DMS79 treated with DMSO at 0.1 percent for 48 hours (cell line): ENCODE measurements around the gene ETF1.
"Not testable (repeated sequence)": the region's sequence is repeated elsewhere in the genome, so short reads cannot be mapped to it uniquely, and the experiment has no call there.

Source experiments
- DNase-seq: peaks from one replicate; lab custom pipeline; 2025; lab: John Stamatoyannopoulos, UW

ETF1 gene

DNA sequence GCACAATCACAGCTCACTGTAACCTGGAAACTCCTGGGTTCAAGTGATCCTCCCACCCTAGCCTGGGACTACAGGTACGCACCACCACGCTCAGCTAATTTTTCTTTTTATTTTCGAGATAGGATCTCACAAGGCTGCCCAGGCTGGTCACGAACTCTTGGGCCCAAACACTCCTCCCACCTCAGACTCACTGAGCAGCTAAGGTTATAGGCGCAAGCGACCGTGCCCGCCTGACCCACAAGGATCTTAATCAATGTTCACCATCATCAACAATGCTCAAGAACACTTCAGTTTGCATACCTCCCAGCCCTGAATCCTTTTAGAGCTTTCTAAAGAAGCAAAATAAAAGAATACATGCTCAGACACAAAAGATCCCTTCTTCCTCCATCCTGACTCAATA lies 13.2 kb downstream of the ETF1 start:
- DNase-seq, result no peak

DNA sequence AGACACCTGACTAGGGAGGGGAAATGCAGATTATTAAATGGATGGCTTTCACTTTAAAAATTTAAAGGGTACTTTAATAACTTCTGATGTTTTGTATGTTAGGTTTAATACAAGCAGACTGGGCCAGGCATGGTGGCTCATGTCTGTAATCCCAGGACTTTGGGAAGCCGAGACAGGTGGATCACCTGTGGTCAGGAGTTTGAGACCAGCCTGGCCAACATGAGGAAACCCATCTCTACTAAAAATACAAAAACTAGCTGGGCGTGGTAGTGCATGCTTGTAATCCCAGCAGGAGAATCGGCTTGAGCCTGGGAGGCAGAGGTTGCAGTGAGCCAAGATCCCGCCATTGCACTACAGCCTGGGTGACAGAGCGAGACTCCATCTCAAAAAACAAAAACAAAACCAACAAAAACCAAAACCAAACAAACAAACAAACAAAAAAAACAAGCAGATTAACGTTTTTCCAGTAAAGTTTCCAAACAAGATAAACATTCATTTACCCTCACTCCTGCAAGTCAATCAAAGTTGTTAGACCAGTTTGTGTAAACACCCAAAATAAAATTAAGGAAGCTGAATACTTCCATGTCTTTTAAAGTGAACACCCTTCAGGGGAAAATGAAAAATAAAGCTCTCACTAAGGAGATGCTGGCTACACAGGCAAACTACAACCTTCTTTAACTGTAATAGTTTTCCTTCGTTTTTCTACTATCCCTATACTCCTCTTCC lies 14.1 kb downstream of the ETF1 start:
- DNase-seq, result no peak

DNA sequence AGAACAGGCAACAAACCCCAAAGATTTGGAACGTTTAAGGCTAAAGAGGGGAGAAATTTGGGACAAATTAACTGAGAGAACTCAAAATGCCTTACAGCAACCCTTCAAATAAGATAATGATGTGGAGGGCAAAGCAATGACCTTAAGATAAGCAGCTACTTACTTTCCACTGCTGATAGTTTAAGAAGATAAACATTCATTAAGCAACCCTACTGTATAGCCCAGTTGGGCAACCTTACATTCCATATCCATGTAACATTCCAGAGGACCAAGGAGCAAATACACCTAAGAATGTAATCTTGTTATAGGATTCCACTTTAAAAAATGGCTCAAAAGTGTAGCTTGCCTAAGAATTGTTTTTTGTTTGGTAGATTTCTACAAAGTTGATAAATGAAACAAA lies 14.8 kb downstream of the ETF1 start:
- DNase-seq, result no peak

DNA sequence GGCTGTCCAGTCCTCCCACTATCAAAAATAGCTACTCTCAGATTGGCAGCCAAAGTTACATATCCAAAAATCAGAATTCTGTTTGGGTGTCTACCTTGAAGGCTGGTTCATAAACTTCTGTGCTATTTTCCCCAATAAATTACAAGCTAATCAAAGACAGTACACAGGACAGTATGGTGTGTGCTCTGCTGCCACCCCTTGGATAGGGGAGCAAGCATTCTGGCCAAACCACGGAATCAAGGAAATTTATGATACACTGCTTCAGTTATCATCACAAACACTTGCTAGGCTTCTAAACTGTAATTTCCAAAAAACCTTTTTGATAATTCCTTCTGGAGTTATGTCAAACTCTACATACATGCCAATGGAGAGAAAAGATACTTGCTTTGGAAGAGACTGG lies 15.9 kb downstream of the ETF1 start:
- no peak for DNase-seq

DNA sequence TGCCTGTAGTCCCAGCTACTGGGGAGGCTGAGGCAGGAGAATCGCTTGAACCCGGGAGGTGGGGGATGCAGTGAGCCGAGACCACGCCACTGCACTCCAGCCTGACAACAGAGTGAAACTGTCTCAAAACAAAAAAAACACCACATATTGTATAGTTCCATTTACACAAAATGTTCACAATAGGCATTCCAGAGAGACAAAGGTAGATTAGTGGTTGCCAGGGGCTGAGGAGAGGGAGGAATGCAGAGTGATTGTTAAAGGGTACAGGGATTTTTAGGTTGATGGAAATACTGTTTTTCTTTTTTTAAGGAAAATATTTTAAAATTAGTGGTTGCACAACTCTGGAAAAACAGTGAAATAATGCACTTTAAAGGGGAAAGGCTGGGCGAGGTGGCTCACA lies 19.6 kb downstream of the ETF1 start:
- no peak for DNase-seq

DNA sequence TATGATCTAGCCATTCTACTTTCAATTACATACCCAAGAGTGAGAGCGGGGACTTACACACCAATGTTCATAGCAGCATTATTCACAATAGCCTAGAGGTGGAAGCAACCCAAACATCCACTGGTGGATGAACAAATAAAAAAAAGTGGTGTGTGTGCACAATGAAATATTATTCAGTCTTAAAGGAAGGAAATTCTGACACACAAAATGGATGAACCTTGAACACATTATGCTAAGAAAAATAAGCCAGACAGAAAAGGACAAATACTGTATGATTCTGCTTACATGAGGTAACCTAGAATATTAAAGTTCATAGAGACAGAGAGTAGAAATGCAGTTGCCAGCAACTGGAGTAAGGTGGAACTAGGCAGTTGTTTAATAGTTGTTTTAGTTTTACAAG lies 22.1 kb downstream of the ETF1 start:
- no peak for DNase-seq

DNA sequence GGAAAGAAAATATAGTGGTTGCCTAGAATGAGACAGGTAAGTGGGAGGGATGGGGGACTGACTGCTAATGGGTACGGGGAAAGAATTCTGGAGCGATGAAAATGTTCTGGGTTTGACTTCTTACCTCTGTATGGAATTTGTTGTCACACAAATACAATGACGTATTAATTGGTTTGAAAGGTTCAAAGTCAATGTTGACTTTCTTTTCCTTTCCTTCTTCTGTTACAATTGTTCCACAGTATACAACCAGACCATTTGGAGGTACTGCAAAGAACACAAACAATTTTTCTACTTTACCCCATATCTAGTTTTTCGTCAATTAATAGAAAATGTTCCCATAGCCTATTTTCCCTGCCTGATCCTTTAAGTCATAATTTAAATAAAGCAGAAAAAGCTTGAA lies 25.6 kb downstream of the ETF1 start:
- DNase-seq, result no peak

DNA sequence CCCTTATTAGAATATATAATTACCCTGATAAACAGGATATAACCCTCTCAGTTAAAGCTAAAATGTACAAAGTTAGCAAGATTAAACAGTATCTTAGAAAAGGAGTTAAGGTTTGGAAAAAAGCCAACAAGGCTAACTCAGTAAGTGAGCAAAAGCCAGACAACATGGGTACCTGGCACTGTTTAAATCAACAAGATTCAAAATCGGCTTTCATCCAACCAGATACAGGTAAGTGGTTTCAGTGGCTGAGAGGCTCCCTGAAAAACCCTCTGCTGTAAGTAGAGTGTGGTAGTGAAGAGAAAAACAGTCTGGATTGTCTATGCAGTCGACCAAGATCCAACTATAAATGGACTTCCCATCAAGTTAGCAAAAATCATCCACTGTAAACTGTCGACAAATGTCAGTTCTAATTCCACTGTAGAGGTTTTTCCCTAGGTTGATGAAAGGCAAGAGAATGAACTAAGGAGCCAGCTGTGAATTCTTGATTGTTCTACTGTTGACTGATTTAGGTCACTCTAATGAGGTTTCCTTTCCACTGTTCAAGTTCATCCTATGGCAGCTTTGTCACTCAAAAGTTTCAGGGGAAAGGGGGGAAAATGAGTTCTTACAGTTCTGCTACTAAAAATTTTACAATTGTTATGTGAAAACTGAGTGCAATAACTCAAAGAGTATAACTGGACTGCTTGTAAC lies 27.3 kb downstream of the ETF1 start:
- DNase-seq, result peak; percentile 57

DNA sequence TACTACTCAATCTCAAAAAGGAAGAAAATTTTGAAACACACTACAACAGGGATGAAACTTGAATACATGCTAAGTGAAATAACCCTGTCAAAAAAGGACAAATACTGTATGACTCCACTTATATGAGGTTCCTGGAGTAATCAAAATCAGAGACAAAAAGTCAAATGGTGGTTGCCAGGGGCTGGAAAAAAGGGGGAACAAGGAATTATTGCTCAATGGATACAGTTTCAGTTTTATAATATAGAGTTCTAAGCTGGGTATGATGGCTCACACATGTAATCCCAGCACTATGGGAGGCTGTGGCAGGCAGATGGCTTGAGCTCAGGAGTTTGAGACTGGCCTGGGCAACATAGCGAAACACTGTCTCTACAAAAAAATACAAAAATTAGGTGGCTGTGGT lies 29.0 kb downstream of the ETF1 start:
- DNase-seq, result no peak

DNA sequence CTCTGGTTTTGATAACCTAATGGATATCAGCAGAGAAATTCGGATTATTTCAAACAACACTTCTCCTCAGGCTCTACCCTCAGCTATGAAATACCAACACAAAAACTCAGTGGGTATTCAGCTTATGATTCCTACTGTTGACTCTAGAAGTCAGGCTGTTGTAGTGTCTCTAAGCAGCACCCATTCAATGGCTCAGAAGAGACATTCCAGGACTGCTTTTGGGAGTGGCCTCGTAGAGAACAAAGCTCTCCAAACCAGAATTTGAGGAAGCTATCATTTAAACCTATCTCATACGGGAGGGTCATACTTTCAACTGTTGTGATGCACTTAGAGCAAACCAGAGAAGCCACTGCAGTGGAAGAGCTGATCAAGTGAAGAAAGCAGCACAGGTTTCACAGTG lies 34.1 kb downstream of the ETF1 start:
- no peak for DNase-seq

DNA sequence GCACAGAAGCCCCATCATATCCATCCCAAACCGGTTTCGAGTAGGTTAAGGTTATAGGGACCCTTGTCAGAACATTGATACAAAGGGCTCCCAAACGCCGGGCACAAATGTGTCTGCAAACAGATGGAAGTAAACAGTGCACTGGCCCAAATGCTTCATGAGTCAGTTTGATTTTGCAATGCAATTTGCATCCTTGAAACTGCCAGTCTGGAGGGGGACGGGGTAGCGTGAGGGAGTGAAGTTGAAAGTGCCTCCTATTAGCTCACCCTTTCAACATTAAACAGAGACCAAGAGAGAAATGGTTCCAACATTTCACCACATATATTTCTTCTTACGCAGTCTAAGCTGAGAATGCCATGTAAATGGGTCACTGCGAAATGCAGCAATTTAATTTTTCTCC lies 35.6 kb downstream of the ETF1 start:
- DNase-seq, result not testable (repeated sequence)

DNA sequence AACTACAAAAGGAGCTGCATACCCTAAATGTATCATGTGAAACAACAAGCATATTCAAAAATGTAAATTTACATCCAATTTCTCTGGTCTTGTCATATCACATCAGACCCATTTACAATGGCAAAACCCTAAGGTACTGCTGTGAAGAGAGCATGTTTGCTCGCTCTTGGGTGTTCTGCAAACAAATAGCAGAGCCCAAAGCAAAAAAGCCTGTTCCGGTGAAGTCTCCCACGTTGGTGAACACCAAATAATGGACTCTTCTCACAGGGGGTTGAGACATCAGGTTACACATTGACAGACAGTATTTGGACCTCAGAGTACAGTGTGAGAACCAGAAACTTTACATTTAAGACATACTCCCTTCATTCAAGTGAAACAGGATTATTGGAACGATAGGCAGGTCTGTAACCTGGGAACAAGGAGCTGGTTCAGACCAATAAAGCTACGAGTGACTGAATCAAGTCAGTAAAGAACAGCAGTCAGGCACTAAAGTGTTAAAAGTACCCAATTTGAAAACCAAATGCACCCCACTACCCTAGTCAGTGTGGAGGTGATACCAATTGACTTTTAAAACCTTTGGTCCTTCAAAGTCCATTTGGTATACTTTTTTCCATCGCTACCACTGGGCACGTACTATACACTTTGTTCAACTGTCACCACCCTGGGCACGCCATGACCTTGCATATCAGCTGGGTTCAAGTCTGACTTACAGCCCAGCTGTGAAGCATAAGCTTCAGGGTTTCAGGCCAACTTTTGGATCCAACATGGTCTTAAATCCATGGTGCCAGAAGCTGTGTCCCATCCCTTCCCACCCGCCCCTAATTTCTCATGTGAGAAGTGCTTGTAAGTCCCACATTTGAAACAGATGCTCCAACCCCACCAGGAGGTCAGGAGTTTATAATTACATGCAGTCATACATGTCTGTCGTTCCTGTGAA lies 36.4 kb downstream of the ETF1 start:
- DNase-seq, result no peak

DNA sequence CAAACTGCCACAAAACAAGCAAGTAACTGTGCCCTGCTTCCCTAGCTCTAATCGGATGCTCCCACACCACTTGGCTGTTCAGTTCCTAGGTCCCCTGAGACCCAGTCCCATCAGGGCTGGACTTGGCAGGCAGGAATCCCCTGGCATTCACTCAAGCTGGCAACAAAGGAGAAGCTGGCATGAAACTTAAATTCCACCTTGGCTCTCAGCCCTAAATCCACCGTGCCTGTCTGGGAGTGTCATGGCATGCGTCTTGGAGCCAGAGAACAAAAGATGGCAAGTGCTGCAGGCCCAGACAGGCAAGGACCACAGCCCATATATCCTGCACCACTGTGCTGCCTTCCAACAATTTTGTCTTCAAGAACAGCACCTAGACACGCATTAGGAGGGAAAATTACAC lies 38.2 kb downstream of the ETF1 start:
- DNase-seq, result peak; percentile 86

DNA sequence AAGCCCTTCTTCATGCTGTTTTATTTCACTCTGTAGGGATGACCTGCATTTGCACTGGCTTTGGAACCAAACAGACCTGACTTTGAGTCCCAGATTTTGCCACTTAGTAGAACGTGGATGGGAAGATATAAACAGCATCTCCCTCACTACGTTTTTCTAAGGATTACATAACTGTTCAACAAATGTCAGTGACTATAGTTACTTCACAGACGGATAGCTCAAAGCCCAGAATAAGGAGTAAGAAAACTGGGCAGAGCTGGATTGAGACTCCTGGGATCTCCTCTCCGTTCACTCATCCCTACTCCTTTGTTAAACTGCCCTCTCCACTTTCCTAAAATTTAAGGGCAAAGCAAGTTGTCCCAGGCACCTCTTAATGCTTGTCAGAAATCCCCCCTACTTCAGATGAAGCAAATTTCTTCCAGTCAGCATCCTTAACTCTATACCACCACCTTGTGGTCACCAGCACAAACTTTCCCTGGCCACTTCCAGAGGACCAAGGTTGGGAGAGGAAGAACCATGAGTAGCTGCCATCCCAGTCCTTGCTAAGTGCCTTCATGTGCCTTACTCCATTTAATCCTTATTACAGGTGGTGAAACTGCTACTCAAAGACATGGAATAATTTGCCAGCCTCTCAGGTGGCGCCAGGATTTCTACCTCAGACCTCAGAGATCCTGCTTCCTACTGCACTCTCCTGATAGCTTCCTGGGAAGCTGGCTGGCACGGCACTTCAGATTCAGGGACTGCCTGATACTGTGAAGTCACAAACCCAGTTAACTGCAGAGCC lies 39.4 kb downstream of the ETF1 start:
- peak; percentile 58 for DNase-seq

DNA sequence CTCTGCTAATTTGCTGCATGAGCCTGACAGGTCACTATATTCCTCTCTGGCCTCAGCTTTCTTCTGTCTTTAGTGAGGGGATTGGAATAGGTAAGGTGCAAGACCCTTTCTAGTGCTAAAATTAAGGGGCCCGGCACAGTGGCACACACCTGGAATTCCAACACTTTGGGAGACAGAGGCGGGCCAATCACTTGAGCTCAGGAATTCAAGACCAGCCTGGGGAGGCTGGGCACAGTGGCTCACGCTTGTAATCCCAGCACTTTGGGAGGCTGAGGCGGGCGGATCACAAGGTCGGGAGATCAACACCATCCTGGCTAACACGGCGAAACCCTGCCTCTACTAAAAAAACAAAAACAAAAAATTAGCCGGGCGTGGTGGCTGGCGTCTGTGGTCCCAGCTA lies 40.5 kb downstream of the ETF1 start:
- no peak for DNase-seq

DNA sequence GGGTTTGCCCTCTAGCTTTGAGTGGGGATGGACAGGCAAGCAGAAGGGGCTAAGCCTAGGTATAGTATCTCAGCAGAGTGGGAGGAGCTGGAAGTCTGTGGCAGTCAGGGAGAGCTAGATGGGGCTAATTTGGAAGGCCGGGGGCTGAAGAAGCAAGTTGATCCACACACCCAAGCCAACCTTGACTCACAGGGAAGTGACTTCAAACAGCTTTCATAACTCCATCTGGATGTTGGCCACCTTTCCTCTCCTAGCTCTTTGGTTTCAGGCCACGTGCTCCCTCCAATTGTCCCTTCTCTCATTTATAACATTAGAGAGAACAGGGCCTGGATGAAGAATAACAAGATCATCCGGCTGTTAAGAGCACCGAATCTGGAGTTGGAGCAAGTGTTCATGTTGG lies 40.9 kb downstream of the ETF1 start:
- no peak for DNase-seq

DNA sequence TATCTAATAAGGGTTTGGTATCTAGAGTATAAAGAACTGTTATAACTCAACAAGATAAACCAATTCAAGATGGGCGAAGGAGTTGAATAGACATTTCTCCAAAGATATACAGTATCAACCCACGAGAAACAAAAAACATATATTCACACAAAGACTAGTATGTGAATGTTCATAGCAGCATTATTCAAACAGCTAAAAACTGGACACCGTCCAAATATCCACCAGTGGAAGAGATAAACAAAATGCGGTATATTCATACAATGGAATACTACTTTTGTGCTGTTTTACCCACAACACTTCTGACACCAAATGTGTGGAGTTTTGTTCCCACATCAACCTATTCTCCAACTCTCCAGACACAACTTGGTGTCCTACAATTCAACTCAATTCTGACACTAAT lies 44.7 kb downstream of the ETF1 start:
- no peak for DNase-seq

DNA sequence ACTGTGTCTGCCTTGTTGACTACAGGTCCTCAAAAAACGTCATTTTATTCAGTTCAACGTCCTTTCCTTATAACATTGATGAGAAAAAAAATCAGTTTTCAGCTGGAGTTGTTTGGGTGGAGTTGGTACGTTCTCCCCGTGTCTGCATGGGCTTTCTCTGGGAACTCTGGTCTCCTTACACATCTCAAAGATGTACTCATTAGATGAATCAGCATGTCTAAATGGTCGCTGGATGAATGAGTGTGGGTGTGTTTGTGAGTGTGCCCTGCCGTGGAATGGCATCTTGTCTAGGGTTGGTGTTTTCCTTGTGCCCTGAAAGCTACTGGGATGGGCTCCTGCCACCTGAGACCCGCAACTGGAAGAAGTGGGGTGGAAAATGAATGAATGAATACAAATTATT lies 47.7 kb downstream of the ETF1 start:
- no peak for DNase-seq

DNA sequence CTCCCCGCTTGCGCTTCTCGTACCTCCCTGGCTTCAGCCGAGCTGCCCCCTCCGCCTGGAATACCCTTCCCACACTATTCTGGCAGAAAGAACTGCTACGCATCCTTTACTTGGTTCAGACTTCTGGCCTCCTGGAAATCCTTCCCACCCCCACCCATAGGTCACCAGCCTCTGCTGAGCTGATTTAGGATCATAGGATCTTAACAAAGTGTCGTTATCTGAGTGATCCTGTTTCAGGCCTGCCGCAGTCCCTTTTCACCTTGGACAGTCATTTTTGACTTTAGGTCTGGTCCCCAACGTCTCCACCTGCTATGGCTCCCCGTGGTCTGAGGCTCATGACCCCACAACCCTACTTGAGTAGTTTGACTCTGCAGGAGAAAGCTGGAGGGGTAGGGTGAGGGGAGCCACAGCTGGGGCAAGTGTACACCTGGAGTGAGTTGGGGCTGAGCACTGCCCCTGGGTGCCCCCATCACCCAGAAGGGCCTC lies 50.4 kb downstream of the ETF1 start:
- DNase-seq, result no peak

DNA sequence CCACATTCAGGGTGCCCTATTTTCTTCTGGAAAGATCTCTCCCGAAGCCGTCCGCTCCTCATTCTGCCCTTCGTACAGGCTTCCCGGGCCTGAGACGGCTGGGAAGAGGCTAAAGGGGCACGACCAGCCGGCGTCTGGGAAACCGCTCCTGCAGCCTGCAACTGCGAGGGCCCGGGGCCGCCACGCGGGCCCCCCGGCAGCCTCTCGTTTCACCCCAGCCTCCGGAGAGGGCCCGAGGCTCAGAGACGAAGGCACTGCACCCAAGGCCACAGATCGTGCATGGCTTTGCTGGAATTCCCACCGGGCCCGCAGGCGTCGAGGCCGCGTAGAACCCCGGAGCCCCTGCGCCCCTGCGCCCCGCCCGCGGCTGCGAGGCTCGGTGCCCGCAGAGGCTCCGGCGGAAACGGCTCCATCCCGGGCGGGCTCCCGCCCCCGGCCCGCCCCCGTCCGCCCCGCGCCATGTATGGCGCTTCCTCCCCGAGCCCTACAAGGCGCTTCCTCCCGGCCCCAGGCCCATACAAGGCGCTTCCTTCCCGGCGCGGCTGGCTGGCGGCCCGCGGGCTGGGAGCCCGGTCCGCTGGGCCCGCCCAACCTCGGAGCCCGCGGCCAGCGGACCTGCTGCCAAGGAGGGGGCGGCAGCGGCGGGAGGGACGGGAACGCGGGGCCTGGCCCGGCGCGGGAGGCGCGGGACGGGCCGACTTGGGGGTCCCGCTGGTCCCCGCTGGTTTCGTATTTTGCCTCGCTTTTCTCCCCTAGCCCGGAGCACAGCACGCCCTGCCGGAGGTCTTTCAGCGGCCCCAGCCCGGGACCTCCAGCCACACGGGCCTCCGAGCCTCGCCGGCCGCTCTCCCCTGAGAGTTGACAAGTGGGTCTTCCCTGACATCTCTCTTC lies 51.1 kb downstream of the ETF1 start:
- peak; percentile 5 for DNase-seq

DNA sequence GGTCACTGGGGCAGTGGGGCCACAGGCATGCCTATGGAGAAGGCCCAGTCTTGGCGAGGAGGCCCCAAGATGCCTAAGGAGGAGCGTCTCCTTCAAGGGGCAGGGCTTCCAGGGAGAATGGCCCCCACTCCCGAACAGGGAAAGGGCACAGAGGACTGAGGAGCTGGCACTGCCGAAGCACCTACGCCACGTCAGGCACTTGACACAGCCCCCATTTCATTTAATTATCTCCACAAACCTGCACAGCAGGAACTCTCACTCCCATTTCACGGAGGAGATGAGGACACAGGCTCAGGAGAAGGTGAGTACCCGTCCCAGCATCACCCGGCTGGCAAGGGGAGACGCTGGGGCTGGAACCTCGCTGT lies 51.8 kb downstream of the ETF1 start:
- DNase-seq, result peak; percentile 3
